H1 (cell line): ENCODE measurements around the gene TADA2B. TPM values are rescaled to one million over a fixed set of nuclear protein-coding genes. Genes with fewer than 3 reads are reported as not detected.

ENCODE experiments used
- CTCF ChIA-PET: fragments of 300-600 bp; sonication (Branson Sonifier 250); formaldehyde crosslinking; loops from one replicate; lab custom pipeline; 2021; ENCODE audit not compliant: partially characterized antibody; lab: Charles Lee
- POLR2A ChIA-PET: fragments of 300-600 bp; sonication (Branson Sonifier 250); formaldehyde crosslinking; loops from one replicate; lab custom pipeline; 2021; ENCODE audit warnings: inconsistent platforms; ENCODE audit not compliant: partially characterized antibody; lab: Charles Lee
- DNase-seq, 2 experiments: peaks; one replicate each; pipeline versions ENCODE4 v3.0.0 to v3.0.0-alpha.2; 2010 to 2022; ENCODE audit warnings: low spot score in 2 of 2, low read depth in 1 of 2, mixed read lengths in 1 of 2
- FAIRE-seq: peaks from 2 replicates; lab custom pipeline; 2011; peaks lifted over from hg19 to GRCh38; lab: Jason Lieb, UNC
- H2AFZ ChIP-seq: 2 replicates; pipeline ENCODE4 v1.8.1; 2012; ENCODE audit warnings: low read length, inconsistent platforms
- H2AK5ac ChIP-seq: 2 replicates; pipeline ENCODE4 v1.6.1; 2013; ENCODE audit warnings: low read depth, low read length
- H2BK120ac ChIP-seq: replicated peaks from 2 replicates; pipeline ENCODE3; 2013; ENCODE audit warnings: low read depth, low read length, inconsistent platforms
- H2BK12ac ChIP-seq: 2 replicates; pipeline ENCODE4 v1.6.1; 2013; ENCODE audit warnings: low read depth, low read length
- H2BK15ac ChIP-seq: 2 replicates; pipeline ENCODE4 v1.6.1; 2013; ENCODE audit warnings: low read length
- H2BK20ac ChIP-seq: 2 replicates; pipeline ENCODE4 v1.6.1; 2013; ENCODE audit warnings: low read length
- H2BK5ac ChIP-seq: 2 replicates; pipeline ENCODE4 v1.6.1; 2013; ENCODE audit warnings: low read depth, low read length
- H3K14ac ChIP-seq: 2 replicates; pipeline ENCODE4 v1.6.1; 2013; ENCODE audit warnings: inconsistent platforms; ENCODE audit not compliant: insufficient read length
- H3K18ac ChIP-seq: 2 replicates; pipeline ENCODE4 v1.6.1; 2013; ENCODE audit warnings: low read length; ENCODE audit errors: extremely low read depth
- H3K23ac ChIP-seq: 2 replicates; pipeline ENCODE4 v1.6.1; 2013; ENCODE audit warnings: inconsistent platforms; ENCODE audit not compliant: insufficient read length
- H3K23me2 ChIP-seq: 2 replicates; pipeline ENCODE4 v1.6.1; 2013; ENCODE audit warnings: low read depth, low read length
- H3K27ac ChIP-seq: 2 replicates; pipeline ENCODE4 v1.6.1; 2011; ENCODE audit warnings: low read depth, low read length, inconsistent platforms
- H3K27me3 ChIP-seq, 4 experiments: replicated peaks in 1 of 4; 1 replicate in 1 of 4; 2 replicates in 3 of 4; pipeline versions ENCODE4 v1.6.1 to v1.8.1; 2011 to 2013; ENCODE audit warnings: low read length in 3 of 4, mild to moderate bottlenecking in 3 of 4, inconsistent platforms in 2 of 4, mixed read lengths in 2 of 4, moderate library complexity in 1 of 4; ENCODE audit not compliant: control insufficient read depth in 3 of 4, insufficient read depth in 3 of 4; ENCODE audit errors: extremely low read depth in 1 of 4
- H3K36me3 ChIP-seq, 4 experiments: 2 replicates each; pipeline versions ENCODE4 v1.6.1 to v1.8.1; 2011 to 2013; ENCODE audit warnings: mild to moderate bottlenecking in 4 of 4, low read length in 3 of 4, moderate library complexity in 2 of 4, control low read depth in 1 of 4, inconsistent platforms in 1 of 4; ENCODE audit not compliant: insufficient read depth in 4 of 4, control insufficient read depth in 2 of 4
- H3K4ac ChIP-seq: replicated peaks from 2 replicates; pipeline ENCODE3; 2013; ENCODE audit warnings: low read length, low read depth, mixed read lengths, inconsistent platforms; ENCODE audit not compliant: insufficient read length
- H3K4me1 ChIP-seq, 4 experiments: replicated peaks in 1 of 4; 1 replicate in 1 of 4; 2 replicates in 3 of 4; pipeline versions ENCODE4 v1.6.1 to v1.8.1; 2011 to 2013; ENCODE audit warnings: low read length in 3 of 4, inconsistent platforms in 2 of 4, mixed read lengths in 1 of 4; ENCODE audit not compliant: insufficient read depth in 4 of 4, control insufficient read depth in 3 of 4
- H3K4me2 ChIP-seq, 2 experiments: 2 replicates each; pipeline versions ENCODE4 v1.6.1 to v1.8.1; 2011 to 2013; ENCODE audit warnings: low read depth in 2 of 2, low read length in 2 of 2, control low read depth in 1 of 2, inconsistent platforms in 1 of 2, mild to moderate bottlenecking in 1 of 2; ENCODE audit not compliant: insufficient read depth in 1 of 2
- H3K4me3 ChIP-seq, 4 experiments: fragments of 200-600, 300-600 bp in 1 of 4; sonication (generic), shearing (Covaris generic), sonication (Bioruptor Twin) in 1 of 4; 2 replicates each; pipeline versions ENCODE4 v1.5.1 to v1.8.1; 2011 to 2016; ENCODE audit warnings: low read length in 4 of 4, low read depth in 3 of 4, control low read depth in 2 of 4, inconsistent platforms in 2 of 4, mild to moderate bottlenecking in 2 of 4, mixed read lengths in 1 of 4, moderate library complexity in 1 of 4; ENCODE audit not compliant: insufficient read depth in 2 of 4; ENCODE audit errors: extremely low read depth in 1 of 4
- H3K56ac ChIP-seq: replicated peaks from 2 replicates; pipeline ENCODE3; 2013; ENCODE audit warnings: low read depth, mild to moderate bottlenecking, mixed read lengths, low read length, inconsistent platforms; ENCODE audit not compliant: insufficient read length
- H3K79me1 ChIP-seq: 2 replicates; pipeline ENCODE4 v1.6.1; 2013; ENCODE audit warnings: low read depth, low read length, control low read depth
- H3K79me2 ChIP-seq, 2 experiments: 2 replicates each; pipeline versions ENCODE4 v1.6.1 to v1.8.1; 2012 to 2013; ENCODE audit warnings: low read length in 2 of 2, mild to moderate bottlenecking in 2 of 2, inconsistent platforms in 1 of 2; ENCODE audit not compliant: insufficient read depth in 2 of 2, control insufficient read depth in 1 of 2
- H3K9ac ChIP-seq, 4 experiments: replicated peaks in 1 of 4; 1 replicate in 1 of 4; 2 replicates in 3 of 4; pipeline versions ENCODE4 v1.6.1 to v1.8.1; 2011 to 2013; ENCODE audit warnings: low read depth in 3 of 4, low read length in 3 of 4, control low read depth in 2 of 4, mild to moderate bottlenecking in 2 of 4, moderate library complexity in 2 of 4, inconsistent platforms in 1 of 4; ENCODE audit errors: extremely low read depth in 1 of 4
- H3K9me3 ChIP-seq, 2 experiments: 2 replicates each; pipeline versions ENCODE4 v1.6.1 to v1.8.1; 2012 to 2013; ENCODE audit warnings: mild to moderate bottlenecking in 2 of 2, moderate library complexity in 2 of 2, control low read depth in 1 of 2, inconsistent platforms in 1 of 2, low read depth in 1 of 2, low read length in 1 of 2, mixed read lengths in 1 of 2; ENCODE audit not compliant: insufficient read depth in 2 of 2
- H4K20me1 ChIP-seq, 2 experiments: replicated peaks in 1 of 2; 2 replicates each; pipeline versions ENCODE3 to v1.8.1; 2011 to 2013; ENCODE audit warnings: inconsistent platforms in 2 of 2, low read length in 2 of 2, mild to moderate bottlenecking in 1 of 2; ENCODE audit not compliant: insufficient read depth in 2 of 2, control insufficient read depth in 1 of 2
- H4K5ac ChIP-seq: 2 replicates; pipeline ENCODE4 v1.6.1; 2013; ENCODE audit warnings: low read length, low read depth, mixed read lengths, inconsistent platforms; ENCODE audit not compliant: insufficient read length
- H4K8ac ChIP-seq: 2 replicates; pipeline ENCODE4 v1.8.0; 2013; ENCODE audit warnings: mild to moderate bottlenecking, moderate library complexity, low read length, inconsistent platforms; ENCODE audit not compliant: insufficient read depth; ENCODE audit errors: extremely low read depth
- H4K91ac ChIP-seq: replicated peaks from 2 replicates; pipeline ENCODE3; 2013; ENCODE audit warnings: low read length, mixed read lengths, inconsistent platforms; ENCODE audit not compliant: insufficient read length
- BCL11A ChIP-seq, 2 experiments: IDR thresholded peaks; one replicate each; pipeline ENCODE4 v1.6.1; 2011; ENCODE audit warnings: low read depth in 2 of 2, low read length in 2 of 2, mild to moderate bottlenecking in 2 of 2
- BRCA1 ChIP-seq: IDR thresholded peaks from 2 replicates; pipeline ENCODE4 v1.6.1; 2012; ENCODE audit warnings: low read depth, low read length, improper control_type of control experiment
- CEBPB ChIP-seq: IDR thresholded peaks from 2 replicates; pipeline ENCODE4 v1.6.1; 2012; ENCODE audit warnings: low read depth, low read length
- CHD1 ChIP-seq: IDR thresholded peaks from 2 replicates; pipeline ENCODE4 v1.6.1; 2012; ENCODE audit warnings: low read depth, low read length, improper control_type of control experiment
- CHD2 ChIP-seq: IDR thresholded peaks from 2 replicates; pipeline ENCODE4 v1.6.1; 2012; ENCODE audit warnings: low read length, improper control_type of control experiment
- CTBP2 ChIP-seq: IDR thresholded peaks from 2 replicates; pipeline ENCODE4 v1.7.0; 2011; ENCODE audit warnings: borderline replicate concordance, mild to moderate bottlenecking, moderate library complexity, mixed read lengths, low read length; ENCODE audit not compliant: insufficient read depth, insufficient read length
- EP300 ChIP-seq, 2 experiments: IDR thresholded peaks; 1 replicate in 1 of 2; 2 replicates in 1 of 2; pipeline ENCODE4 v1.6.1; 2011 to 2012; ENCODE audit warnings: low read depth in 2 of 2, low read length in 2 of 2, mild to moderate bottlenecking in 2 of 2, borderline replicate concordance in 1 of 2, inconsistent platforms in 1 of 2, moderate library complexity in 1 of 2
- FOSL1 ChIP-seq: IDR thresholded peaks from 2 replicates; pipeline ENCODE4 v1.6.1; 2011; ENCODE audit warnings: mild to moderate bottlenecking, low read depth, low read length, moderate library complexity; ENCODE audit not compliant: insufficient read depth
- JUND ChIP-seq: IDR thresholded peaks from 2 replicates; pipeline ENCODE4 v1.6.1; 2011; ENCODE audit warnings: mild to moderate bottlenecking, improper control_type of control experiment, low read length
- SAP30 ChIP-seq: fragments of 300-600 bp; sonication (generic); IDR thresholded peaks from 2 replicates; pipeline ENCODE4 v1.7.1; 2012; ENCODE audit warnings: low read length, moderate library complexity, mild to moderate bottlenecking, inconsistent platforms; ENCODE audit not compliant: insufficient read depth, insufficient replicate concordance
- SP4 ChIP-seq: IDR thresholded peaks from 2 replicates; pipeline ENCODE4 v1.6.1; 2012; ENCODE audit warnings: low read length, inconsistent platforms
- SRF ChIP-seq: IDR thresholded peaks from 2 replicates; pipeline ENCODE4 v1.6.1; 2011; ENCODE audit warnings: mild to moderate bottlenecking, low read depth, low read length, moderate library complexity
- TAF1 ChIP-seq: IDR thresholded peaks from 2 replicates; pipeline ENCODE4 v1.6.1; 2011; ENCODE audit warnings: mild to moderate bottlenecking, low read depth, low read length
- WGBS, 2 experiments: shearing (Covaris generic) in 1 of 2; methylation state at CpG; one replicate each; pipeline versions ENCODE4 v1.1.6 to v1.1.7; 2013 to 2015; ENCODE audit warnings: low lambda C conversion rate in 2 of 2, mixed read lengths in 2 of 2, inconsistent platforms in 1 of 2, low coverage in 1 of 2, missing lambda C conversion rate in 1 of 2; ENCODE audit not compliant: insufficient replicate concordance in 2 of 2, insufficient coverage in 1 of 2, insufficient read length in 1 of 2; ENCODE audit errors: extremely low coverage in 1 of 2, missing lambda C conversion rate in 1 of 2; 5-methylcytosine and 5-hydroxymethylcytosine counted together
- polyA plus RNA-seq, 7 experiments: library from polyadenylated mRNA; depleted of rRNA in 3 of 7; stranded (reverse) in 5 of 7; unstranded in 2 of 7; fragments of >200 nt in 5 of 7; fragments of 200-250 nt in 2 of 7; gene quantifications; 1 replicate in 5 of 7; 2 replicates in 1 of 7; 4 replicates in 1 of 7; pipeline versions ENCODE4 v1.2.1 to v1.2.3, GENCODE V29; 2011 to 2013; ENCODE audit warnings: missing spikeins in 2 of 7, mixed read lengths in 2 of 7
- total RNA-seq: library from RNA; stranded (reverse); fragmentation: NEBNext Ultra II Directional; extraction: Animal tissue kit (Norgen Biotek cat#: 25700); gene quantifications from 2 replicates; pipeline ENCODE4 v1.2.1, GENCODE V29; 2021

The TADA2B gene
- total and polyA plus RNA-seq, 2 of the 8 experiments (the other 6 are each of a cell fraction or from before 2014, with no cell fraction given) = 5.7 to 12.1 TPM

DNA sequence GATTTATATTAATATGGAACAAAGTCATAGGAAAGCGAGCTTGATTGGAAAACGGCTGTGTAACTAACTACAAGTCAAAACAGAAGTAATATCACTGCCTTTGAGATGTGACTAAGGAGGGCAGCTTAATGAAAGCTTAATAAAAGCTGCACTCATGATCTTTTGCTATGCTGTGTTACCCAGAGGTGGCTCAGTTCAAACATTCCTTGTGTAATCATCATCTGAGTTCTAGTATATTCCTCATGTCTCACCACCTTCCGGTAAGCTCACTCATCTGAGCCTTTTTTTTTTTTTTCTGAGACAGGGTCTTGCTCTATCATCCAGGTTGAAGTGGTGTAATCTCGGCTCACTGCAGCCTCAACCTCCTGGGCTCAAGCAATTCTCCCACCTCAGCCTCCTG, 19.6 kb downstream of the TADA2B start:
- H4K20me1 ChIP-seq = peaks cover 10 to 28% of the 10 kb centered on the region in 2 experiments
- TF ChIP-seq SAP30 = no peak
- no peak for TF ChIP-seq CTBP2
- TF ChIP-seq CHD1 = no peak
- TF ChIP-seq BCL11A (IDR thresholded peaks at IDR 0.05; ENCODE audit: low read depth in 2 of 2, low read length in 2 of 2) = no peak
- TF ChIP-seq TAF1 = no peak
- no peak for TF ChIP-seq JUND
- TF ChIP-seq EP300 (IDR thresholded peaks at IDR 0.05; ENCODE audit: borderline replicate concordance in 1 of 2, low read depth in 2 of 2, low read length in 2 of 2) = no peak
- no peak for TF ChIP-seq BRCA1
- no peak for TF ChIP-seq SP4
- TF ChIP-seq SRF = no peak
- TF ChIP-seq FOSL1 = no peak
- no peak for TF ChIP-seq CHD2
- TF ChIP-seq CEBPB = no peak
- DNase-seq = no peak
- no peaks in the 10 kb centered on the region for H3K9me3 ChIP-seq
- no peak for FAIRE-seq
- H2AFZ ChIP-seq = no peak overlapping the region
- CTCF ChIA-PET = interaction anchor here (0.7 to 1.4 kb wide), 6 partner anchors 9 to 519 kb away, joined by 3 to 5 read pairs (median 4); partner anchors contain the start of gene TADA2B
- H3K4me2 ChIP-seq = no peak overlapping the region
- H3K23ac ChIP-seq = no peak overlapping the region
- no peak overlapping the region for H4K91ac ChIP-seq
- no peaks in the 10 kb centered on the region for H3K27me3 ChIP-seq
- H3K27ac ChIP-seq = no peak overlapping the region
- no peak overlapping the region for H3K4ac ChIP-seq
- H2AK5ac ChIP-seq = no peak overlapping the region
- no peak overlapping the region for H3K18ac ChIP-seq
- H3K4me3 ChIP-seq = no peak overlapping the region
- H3K36me3 ChIP-seq = peaks cover 14 to 48% (median 40%) of the 10 kb centered on the region in 4 experiments
- H4K8ac ChIP-seq = no peak overlapping the region
- no peak overlapping the region for H2BK120ac ChIP-seq
- no peak overlapping the region for H3K56ac ChIP-seq
- H2BK15ac ChIP-seq = no peak overlapping the region
- H2BK20ac ChIP-seq = no peak overlapping the region
- H3K79me1 ChIP-seq = peaks cover 5% of the 10 kb centered on the region; the same call in 1 of the 2 replicates
- H2BK5ac ChIP-seq = no peak overlapping the region
- H2BK12ac ChIP-seq = no peak overlapping the region
- peaks cover 0 to 3% (median 3%) of the 10 kb centered on the region in 4 experiments; a peak in 1 of 7 replicates for H3K4me1 ChIP-seq
- H4K5ac ChIP-seq = no peak overlapping the region
- POLR2A ChIA-PET = interaction anchor here (0.6 to 1.7 kb wide), 3 partner anchors 13 to 248 kb away, joined by 3 read pairs; no protein-coding TSS in a partner anchor
- peaks cover 4% of the 10 kb centered on the region; the same call in 1 of the 2 replicates for H3K23me2 ChIP-seq
- WGBS, 2 experiments = 78% methylated on average over 4 of the region's 4 CpGs; no CpG with 5 or more reads in 1 of the 2 experiments
- H3K79me2 ChIP-seq = peaks cover 0 to 28% of the 10 kb centered on the region in 2 experiments; a peak in 2 of 4 replicates
- no peak overlapping the region for H3K9ac ChIP-seq
- no peak overlapping the region for H3K14ac ChIP-seq
